Psoas muscle (tissue), 8 donors: ENCODE results near the gene OLA1. TPM values are rescaled to one million over a fixed set of nuclear protein-coding genes. Genes with fewer than 3 reads are reported as not detected.
"Not testable (repeated sequence)": the region's sequence is repeated elsewhere in the genome, so short reads cannot be mapped to it uniquely, and the experiment has no call there.

Source experiments
- ATAC-seq, 4 donors: fragments of 200-7000 bp; cut with Tn5 transposase; one replicate each; pipeline ENCODE4 v1.9.1; 2020; ENCODE audit warnings: moderate library complexity in 3 of 4, mild to moderate bottlenecking in 2 of 4
- DNase-seq, 2 donors: peaks; one replicate each; pipeline ENCODE4 v3.0.0-alpha.2; 2020
- H3K27ac ChIP-seq: fragments of 200-600 bp; one replicate; pipeline ENCODE4 v1.8.0; 2022
- H3K27me3 ChIP-seq, 3 donors: fragments of 200-600 bp in 1 of 3; one replicate each; pipeline versions ENCODE4 v1.6.1 to v1.8.0; 2013 to 2022; ENCODE audit warnings: low read length in 2 of 3, mild to moderate bottlenecking in 2 of 3, moderate library complexity in 1 of 3; ENCODE audit not compliant: insufficient read depth in 3 of 3
- H3K36me3 ChIP-seq, 2 donors: fragments of 200-600 bp in 1 of 2; one replicate each; pipeline versions ENCODE4 v1.6.1 to v1.8.0; 2013 to 2022; ENCODE audit warnings: low read depth in 1 of 2, mild to moderate bottlenecking in 1 of 2, moderate library complexity in 1 of 2; ENCODE audit not compliant: insufficient read depth in 1 of 2
- H3K4me1 ChIP-seq: fragments of 200-600 bp; one replicate; pipeline ENCODE4 v1.8.0; 2022
- H3K4me3 ChIP-seq: fragments of 200-600 bp; one replicate; pipeline ENCODE4 v1.8.0; 2022; ENCODE audit warnings: mild to moderate bottlenecking
- H3K9me3 ChIP-seq: fragments of 200-600 bp; one replicate; pipeline ENCODE4 v1.8.0; 2022
- WGBS, 3 donors: extraction: QIAGEN DNeasy Blood & Tissue Kit; methylation state at CpG; one replicate each; pipeline versions ENCODE4 v1.1.6 to v1.1.7; 2013; 5-methylcytosine and 5-hydroxymethylcytosine counted together
- intact Hi-C, 2 donors: fragments of 100-400 bp; cut with DNase I; formaldehyde crosslinking; loops; one replicate each; pipeline versions ENCODE4 v1.11.0 to v1.14.2; 2022
- polyA plus RNA-seq, 3 donors: library from polyadenylated mRNA; stranded (reverse); fragments of 200-250 nt; gene quantifications; one replicate each; pipeline ENCODE4 v1.2.3, GENCODE V29; 2013
- total RNA-seq, 4 donors: library from RNA; stranded (reverse); fragmentation: NEBNext Ultra II Directional in 2 of 4; extraction: Animal tissue kit (Norgen Biotek cat#: 25700) in 2 of 4; gene quantifications; one replicate each; pipeline versions ENCODE4 v1.2.1 to v1.2.4, GENCODE V29; 2021 to 2023
- TF ChIP-seq, protein P1 (sequence below): fragments of 200-600 bp; IDR thresholded peaks from one replicate; pipeline ENCODE4 v1.8.0; 2022; ENCODE audit warnings: antibody characterized with exemption
- donor health status: healthy with polysubstance abuse.
- donor health status: DM: no; HTN: no; CAD: no; lungs with moderate emphysema.
- donor health status: Bipolar disorder and iron deficiency.
- donor health status: healthy.
- donor health status: DM: yes; HTN: yes; CAD: no.
- donor health status: DM: no; HTN: no; CAD: no.
- donor health status: DM: no; HTN: no; CAD: no.
- donor health status: DM: yes; HTN: yes; CAD: no.

OLA1 gene
- total and polyA plus RNA-seq, 7 donors: 86.8 to 125 (median 112) TPM

DNA sequence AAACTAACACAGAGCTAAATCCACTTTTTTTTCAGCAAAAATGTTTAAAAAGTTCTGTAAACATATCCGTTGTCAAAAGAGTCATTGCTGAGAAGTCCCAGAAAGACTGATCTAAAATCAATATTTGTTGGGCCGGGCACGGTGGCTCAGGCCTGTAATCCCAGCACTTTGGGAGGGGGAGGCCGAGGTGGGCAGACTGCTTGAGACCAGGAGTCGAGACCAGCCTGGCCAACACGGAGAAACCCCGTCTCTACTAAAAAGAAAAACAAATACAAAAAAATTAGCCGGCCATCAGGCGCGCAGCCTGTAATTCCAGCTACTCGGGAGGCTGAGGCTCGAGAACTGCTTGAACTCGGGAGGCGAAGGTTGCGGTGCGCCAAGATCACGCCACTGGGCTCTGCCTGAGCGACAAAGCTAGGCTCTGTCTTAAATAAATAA, 1.4 kb downstream of the OLA1 start:
- H3K9me3 ChIP-seq: no peaks in the 10 kb centered on the region
- WGBS, 3 donors: 89 to 91% (median 90%) methylated on average over 18 of the region's 18 CpGs
- peaks cover 0 to 14% of the 10 kb centered on the region in 2 donors for H3K36me3 ChIP-seq
- TF ChIP-seq, protein P1, sequence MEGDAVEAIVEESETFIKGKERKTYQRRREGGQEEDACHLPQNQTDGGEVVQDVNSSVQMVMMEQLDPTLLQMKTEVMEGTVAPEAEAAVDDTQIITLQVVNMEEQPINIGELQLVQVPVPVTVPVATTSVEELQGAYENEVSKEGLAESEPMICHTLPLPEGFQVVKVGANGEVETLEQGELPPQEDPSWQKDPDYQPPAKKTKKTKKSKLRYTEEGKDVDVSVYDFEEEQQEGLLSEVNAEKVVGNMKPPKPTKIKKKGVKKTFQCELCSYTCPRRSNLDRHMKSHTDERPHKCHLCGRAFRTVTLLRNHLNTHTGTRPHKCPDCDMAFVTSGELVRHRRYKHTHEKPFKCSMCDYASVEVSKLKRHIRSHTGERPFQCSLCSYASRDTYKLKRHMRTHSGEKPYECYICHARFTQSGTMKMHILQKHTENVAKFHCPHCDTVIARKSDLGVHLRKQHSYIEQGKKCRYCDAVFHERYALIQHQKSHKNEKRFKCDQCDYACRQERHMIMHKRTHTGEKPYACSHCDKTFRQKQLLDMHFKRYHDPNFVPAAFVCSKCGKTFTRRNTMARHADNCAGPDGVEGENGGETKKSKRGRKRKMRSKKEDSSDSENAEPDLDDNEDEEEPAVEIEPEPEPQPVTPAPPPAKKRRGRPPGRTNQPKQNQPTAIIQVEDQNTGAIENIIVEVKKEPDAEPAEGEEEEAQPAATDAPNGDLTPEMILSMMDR: no peak
- ATAC-seq (no peak), DNase-seq (no peak)
- no peaks in the 10 kb centered on the region for H3K27me3 ChIP-seq
- peak overlapping the region; percentile 66 for H3K4me3 ChIP-seq
- intact Hi-C loops: loop anchor here in 1 of 2 donors (5.0 kb wide), 2 partner anchors 90 to 285 kb away; no protein-coding TSS in a partner anchor
- H3K27ac ChIP-seq: peak overlapping the region; percentile 93
- peaks cover 10% of the 10 kb centered on the region for H3K4me1 ChIP-seq

GRCh38 chr2:174245628-174246027, 2.7 kb downstream of the OLA1 start:
- ATAC-seq: not testable (repeated sequence)
- WGBS, 3 donors: 46 to 74% (median 64%) methylated on average over 6 of the region's 6 CpGs
- intact Hi-C loops: loop anchor here in 1 of 2 donors (5.0 kb wide), 2 partner anchors 92 to 283 kb away; no protein-coding TSS in a partner anchor

GRCh38 chr2:174245065-174245464, 3.3 kb downstream of the OLA1 start:
- intact Hi-C loops: loop anchor here in 1 of 2 donors (5.0 kb wide), 2 partner anchors 92 to 283 kb away; no protein-coding TSS in a partner anchor
- Histone ChIP-seq H3K36me3 (peaks cover 0 to 14% of the 10 kb centered on the region in 2 donors), H3K4me3 (no peak overlapping the region), H3K27me3 (no peaks in the 10 kb centered on the region), H3K27ac (no peak overlapping the region), H3K9me3 (no peaks in the 10 kb centered on the region), H3K4me1 (peaks cover 10% of the 10 kb centered on the region)
- TF ChIP-seq, protein P1: no peak
- 95 to 98% (median 96%) methylated on average over 3 of the region's 3 CpGs for WGBS, 3 donors
- ATAC-seq (no peak), DNase-seq (no peak)

More at GRCh38 chr2:174245628-174246027, 2.7 kb downstream of the OLA1 start:
- not testable (repeated sequence) for H3K9me3 ChIP-seq, H3K4me1 ChIP-seq, H3K27me3 ChIP-seq, DNase-seq, H3K4me3 ChIP-seq, H3K27ac ChIP-seq
- peaks cover 0 to 14% of the 10 kb centered on the region in 2 donors for H3K36me3 ChIP-seq

- H3K27ac ChIP-seq: no peak overlapping the region
- intact Hi-C loops: no loop called here
- TF ChIP-seq, protein P1: no peak
- DNase-seq (no peak), ATAC-seq (no peak)
- H3K27me3 ChIP-seq: no peaks in the 10 kb centered on the region
- H3K4me3 ChIP-seq: no peak overlapping the region
- no peaks in the 10 kb centered on the region for H3K9me3 ChIP-seq
- H3K4me1 ChIP-seq: peaks cover 10% of the 10 kb centered on the region
- H3K36me3 ChIP-seq: peaks cover 0 to 14% of the 10 kb centered on the region in 2 donors
- WGBS, 3 donors: 81 to 83% (median 81%) methylated on average over 3 of the region's 3 CpGs
Observed at GRCh38 chr2:174243812-174244211, 4.5 kb downstream of the OLA1 start.

- H3K36me3 ChIP-seq: peaks cover 0 to 5% of the 10 kb centered on the region in 2 donors
- no peak overlapping the region for H3K27ac ChIP-seq
- H3K4me1 ChIP-seq: no peaks in the 10 kb centered on the region
- ATAC-seq (no peak), DNase-seq (no peak)
- no peak overlapping the region for H3K4me3 ChIP-seq
- WGBS, 3 donors: 95 to 97% (median 96%) methylated on average over 1 of the region's 1 CpG
- intact Hi-C loops: no loop called here
- TF ChIP-seq, protein P1: no peak
- no peaks in the 10 kb centered on the region for H3K27me3 ChIP-seq
- H3K9me3 ChIP-seq: no peaks in the 10 kb centered on the region
Observed at GRCh38 chr2:174240097-174240496, 8.2 kb downstream of the OLA1 start.
